Bronchial epithelial cell (primary cell): ENCODE measurements around the gene SLC2A3. TPM values are rescaled to one million over a fixed set of nuclear protein-coding genes. Genes with fewer than 3 reads are reported as not detected.
A peak's percentile ranks its signal among the peaks of the same experiment; 100 is the strongest.
"Not testable (repeated sequence)": the region's sequence is repeated elsewhere in the genome, so short reads cannot be mapped to it uniquely, and the experiment has no call there.

Source experiments
- DNase-seq: peaks from one replicate; pipeline ENCODE4 v3.0.0-alpha.2; 2010; ENCODE audit warnings: low read depth
- FAIRE-seq: peaks from 2 replicates; lab custom pipeline; 2011; peaks lifted over from hg19 to GRCh38; lab: Jason Lieb, UNC
- H3K27me3 ChIP-seq: 2 replicates; pipeline ENCODE4 v1.5.1; 2011; ENCODE audit warnings: low read length; ENCODE audit not compliant: control insufficient read depth, insufficient read depth
- H3K36me3 ChIP-seq: 2 replicates; pipeline ENCODE4 v1.5.1; 2011; ENCODE audit warnings: low read length; ENCODE audit not compliant: control insufficient read depth, insufficient read depth
- H3K4me3 ChIP-seq: 2 replicates; pipeline ENCODE4 v1.5.1; 2011; ENCODE audit warnings: mild to moderate bottlenecking, low read depth, low read length, control low read depth
- total RNA-seq: library from RNA; depleted of rRNA; stranded (reverse); fragments of >200 nt; gene quantifications from 2 replicates; pipeline ENCODE4 v1.2.1, GENCODE V29; 2014
- TF ChIP-seq, protein P1 (sequence below): IDR thresholded peaks from 2 replicates; pipeline ENCODE4 v1.5.1; 2011; ENCODE audit warnings: mild to moderate bottlenecking, moderate library complexity, low read length, control low read depth, inconsistent platforms; ENCODE audit not compliant: insufficient read depth, severe bottlenecking

SLC2A3 gene
- total RNA-seq, 1 donor from 2014 or later = 10.5 TPM

DNA sequence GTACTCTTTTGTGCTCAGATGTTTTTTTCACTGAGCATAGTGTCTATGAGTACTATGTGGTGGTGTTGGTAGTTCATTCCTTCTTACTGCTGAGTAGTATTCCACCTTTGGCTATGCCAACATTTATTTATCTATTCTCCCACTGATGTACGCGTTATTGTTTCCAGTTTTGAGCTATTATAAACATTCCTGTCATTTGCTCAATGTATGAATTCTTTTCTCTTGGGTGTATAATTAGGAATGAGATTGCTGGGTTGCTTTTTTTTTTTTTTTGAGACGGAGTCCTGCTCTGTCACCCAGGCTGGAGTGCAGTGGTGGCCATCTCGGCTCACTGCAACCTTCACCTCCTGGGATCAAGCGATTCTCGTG, 37.5 kb upstream of the SLC2A3 start:
- H3K4me3 ChIP-seq = no peak overlapping the region
- DNase-seq (no peak), FAIRE-seq (no peak)
- no peaks in the 10 kb centered on the region for H3K36me3 ChIP-seq
- H3K27me3 ChIP-seq = no peaks in the 10 kb centered on the region
- TF ChIP-seq, protein P1, sequence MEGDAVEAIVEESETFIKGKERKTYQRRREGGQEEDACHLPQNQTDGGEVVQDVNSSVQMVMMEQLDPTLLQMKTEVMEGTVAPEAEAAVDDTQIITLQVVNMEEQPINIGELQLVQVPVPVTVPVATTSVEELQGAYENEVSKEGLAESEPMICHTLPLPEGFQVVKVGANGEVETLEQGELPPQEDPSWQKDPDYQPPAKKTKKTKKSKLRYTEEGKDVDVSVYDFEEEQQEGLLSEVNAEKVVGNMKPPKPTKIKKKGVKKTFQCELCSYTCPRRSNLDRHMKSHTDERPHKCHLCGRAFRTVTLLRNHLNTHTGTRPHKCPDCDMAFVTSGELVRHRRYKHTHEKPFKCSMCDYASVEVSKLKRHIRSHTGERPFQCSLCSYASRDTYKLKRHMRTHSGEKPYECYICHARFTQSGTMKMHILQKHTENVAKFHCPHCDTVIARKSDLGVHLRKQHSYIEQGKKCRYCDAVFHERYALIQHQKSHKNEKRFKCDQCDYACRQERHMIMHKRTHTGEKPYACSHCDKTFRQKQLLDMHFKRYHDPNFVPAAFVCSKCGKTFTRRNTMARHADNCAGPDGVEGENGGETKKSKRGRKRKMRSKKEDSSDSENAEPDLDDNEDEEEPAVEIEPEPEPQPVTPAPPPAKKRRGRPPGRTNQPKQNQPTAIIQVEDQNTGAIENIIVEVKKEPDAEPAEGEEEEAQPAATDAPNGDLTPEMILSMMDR = no peak

DNA sequence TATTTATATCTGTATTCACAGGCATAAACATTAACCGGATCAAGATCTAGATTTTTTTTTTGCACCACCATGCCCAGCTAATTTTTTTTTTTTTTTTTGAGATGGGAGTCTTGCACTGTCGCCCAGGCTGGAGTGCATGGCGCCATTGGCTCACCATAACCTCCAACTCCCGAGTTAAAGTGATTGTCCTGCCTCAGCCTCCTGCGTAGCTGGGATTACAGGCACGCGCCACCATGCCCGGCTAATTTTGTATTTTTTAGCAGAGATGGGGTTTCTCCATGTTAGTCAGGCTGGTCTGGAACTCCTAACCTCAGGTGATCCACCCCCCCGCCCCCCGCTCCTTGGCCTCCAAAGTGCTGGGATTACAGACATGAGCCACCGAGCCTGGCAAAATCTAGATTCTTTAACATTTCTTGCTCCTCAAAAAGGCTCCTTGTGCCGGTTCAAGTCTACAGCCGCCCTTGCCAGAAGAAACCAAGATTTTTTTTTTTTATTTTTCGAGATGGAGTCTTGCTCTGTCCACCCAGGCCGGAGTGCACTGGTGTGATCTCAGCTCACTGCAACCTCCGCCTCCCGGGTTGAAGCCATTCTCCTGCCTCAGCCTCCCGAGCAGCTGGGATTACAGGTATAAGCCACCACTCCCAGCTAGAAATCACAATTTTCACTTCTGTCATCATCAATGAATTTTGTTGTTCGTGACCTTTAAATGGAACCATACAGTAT, 36.9 kb upstream of the SLC2A3 start:
- H3K4me3 ChIP-seq = no peak overlapping the region
- DNase-seq (no peak), FAIRE-seq (no peak)
- TF ChIP-seq, protein P1 = no peak
- H3K27me3 ChIP-seq = no peaks in the 10 kb centered on the region
- no peaks in the 10 kb centered on the region for H3K36me3 ChIP-seq

DNA sequence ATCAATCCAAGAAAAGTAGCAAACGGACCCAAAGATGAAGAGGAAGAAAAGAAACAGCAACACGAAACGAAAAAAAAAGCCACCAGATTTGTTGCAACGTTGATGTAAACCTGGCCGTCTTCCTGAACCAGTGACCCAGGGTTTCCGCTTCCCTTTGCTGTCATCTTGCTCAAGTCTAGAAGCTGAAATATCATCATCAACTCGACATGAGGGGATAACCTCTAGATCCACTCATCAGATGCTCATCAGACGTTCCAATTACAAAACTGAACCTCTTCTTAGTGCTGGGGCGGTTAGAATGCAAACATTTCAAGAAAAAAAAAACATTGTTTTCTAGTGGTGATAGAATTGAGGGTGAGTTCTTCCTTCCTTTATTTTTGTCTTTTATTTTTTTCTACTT, 36.3 kb upstream of the SLC2A3 start:
- not testable (repeated sequence) for DNase-seq, H3K36me3 ChIP-seq, H3K27me3 ChIP-seq, H3K4me3 ChIP-seq
- FAIRE-seq = peak; percentile 94

DNA sequence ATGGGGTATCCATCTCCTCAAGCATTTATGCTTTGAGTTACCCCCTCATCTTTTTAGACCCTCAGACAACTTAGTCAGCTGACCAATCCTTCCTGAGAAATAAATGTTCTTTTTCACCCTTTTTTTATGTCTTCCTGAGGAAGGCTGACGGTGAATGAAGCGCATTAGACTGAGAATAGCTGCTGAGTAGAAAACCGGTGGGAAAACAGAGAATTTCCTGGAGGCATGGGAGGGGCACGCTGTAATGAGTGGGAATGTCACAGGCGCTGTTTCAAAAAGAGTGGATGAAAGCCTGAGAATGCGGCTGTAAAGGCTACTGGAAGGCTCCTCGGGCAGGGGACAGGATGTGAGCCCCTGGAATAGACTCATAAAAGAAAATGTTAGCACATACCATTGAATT, 35.8 kb upstream of the SLC2A3 start:
- not testable (repeated sequence) for H3K4me3 ChIP-seq, DNase-seq, FAIRE-seq, H3K36me3 ChIP-seq, H3K27me3 ChIP-seq

DNA sequence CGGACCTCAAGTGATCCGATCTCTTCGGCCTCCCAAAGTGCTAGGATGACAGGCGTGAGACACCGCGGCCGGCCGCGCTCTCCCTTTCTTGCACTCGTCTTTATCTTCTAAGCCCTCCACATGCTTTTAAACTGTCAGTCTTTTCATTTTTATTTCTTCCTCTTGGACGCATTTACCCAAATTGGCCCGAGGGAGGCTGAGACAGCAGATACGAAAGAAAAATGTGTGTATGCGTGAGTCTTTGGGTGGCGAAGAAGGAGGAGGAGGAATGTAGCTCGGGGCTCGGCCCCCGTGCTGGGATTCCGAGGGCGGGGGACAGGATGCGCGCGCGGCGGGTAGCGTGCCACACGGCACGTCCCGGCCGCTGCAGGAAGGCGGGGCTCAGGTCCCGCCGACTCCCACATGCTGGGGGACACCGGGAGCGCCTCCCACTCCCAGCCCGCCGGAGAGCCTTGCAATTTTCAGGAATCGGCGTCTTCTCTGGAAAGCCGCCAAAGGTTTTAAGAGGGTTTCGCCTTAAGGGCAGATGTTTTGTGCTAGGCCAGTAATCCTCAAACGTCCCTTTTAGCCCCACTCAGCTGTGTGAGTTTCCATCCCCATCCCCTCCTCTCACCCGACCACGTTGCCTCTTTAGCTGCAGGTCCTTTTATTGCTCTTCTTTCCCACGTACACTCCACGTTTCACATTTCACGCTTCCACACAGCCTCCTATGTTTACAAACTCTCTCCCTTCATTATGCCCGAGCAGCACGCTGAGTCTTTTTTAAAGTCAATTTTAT, 34.7 kb upstream of the SLC2A3 start:
- peak; percentile 87 for DNase-seq
- H3K4me3 ChIP-seq = peak overlapping the region; percentile 47
- no peaks in the 10 kb centered on the region for H3K27me3 ChIP-seq
- no peaks in the 10 kb centered on the region for H3K36me3 ChIP-seq
- TF ChIP-seq, protein P1 = no peak
- no peak for FAIRE-seq

DNA sequence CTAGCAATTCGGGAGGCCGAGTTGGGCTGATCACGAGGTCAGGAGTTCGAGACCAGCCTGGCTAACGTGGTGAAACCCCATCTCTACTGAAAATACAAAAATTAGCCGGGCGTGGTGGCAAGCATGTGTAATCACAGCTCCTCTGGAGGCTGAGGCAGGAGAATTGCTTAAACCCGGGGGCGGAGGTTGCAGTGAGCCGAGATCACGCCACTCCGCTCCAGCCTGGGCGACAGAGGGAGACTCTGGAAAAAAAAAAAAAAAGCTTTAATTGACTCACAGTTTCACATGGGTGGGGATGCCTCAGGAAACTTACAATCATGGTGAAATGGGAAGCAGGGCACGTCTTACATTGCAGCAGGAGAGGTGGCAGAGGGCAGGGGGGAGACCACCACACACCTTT, 30.6 kb upstream of the SLC2A3 start:
- H3K27me3 ChIP-seq = no peaks in the 10 kb centered on the region
- DNase-seq = peak; percentile 65
- no peaks in the 10 kb centered on the region for H3K36me3 ChIP-seq
- FAIRE-seq = no peak
- H3K4me3 ChIP-seq = no peak overlapping the region
- TF ChIP-seq, protein P1 = no peak

DNA sequence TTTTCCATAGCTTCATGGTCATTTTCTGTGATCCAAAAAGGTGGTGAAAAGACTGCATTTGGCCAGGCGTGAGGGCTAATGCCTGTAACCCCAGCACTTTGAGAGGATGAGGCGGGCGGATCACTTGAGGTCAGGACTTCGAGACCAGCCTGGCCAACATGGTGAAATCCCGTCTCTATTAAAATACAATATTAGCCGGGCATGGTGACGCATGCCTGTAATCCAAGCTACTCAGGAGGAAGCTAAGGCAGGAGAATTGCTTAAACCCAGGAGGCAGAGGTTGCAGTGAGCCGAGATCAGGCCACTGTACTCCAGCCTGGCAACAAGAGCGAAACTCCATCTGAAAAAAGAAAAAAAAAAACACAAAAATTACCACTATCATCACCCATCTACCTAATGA, 28.7 kb upstream of the SLC2A3 start:
- not testable (repeated sequence) for H3K27me3 ChIP-seq, DNase-seq, H3K4me3 ChIP-seq, H3K36me3 ChIP-seq, FAIRE-seq
